KMS-11 (cell line): ENCODE measurements around the gene GOSR2.

Source experiments
- H2AFZ ChIP-seq: fragments of 200-600 bp; sonication (generic); 2 replicates; pipeline ENCODE4 v1.6.1; 2016; ENCODE audit warnings: antibody characterized with exemption, mixed run types, low read depth
- H3K27ac ChIP-seq: fragments of 200-600 bp; sonication (generic); 2 replicates; pipeline ENCODE4 v1.6.1; 2016; ENCODE audit warnings: mild to moderate bottlenecking, mixed run types
- H3K27me3 ChIP-seq: fragments of 200-600 bp; sonication (generic); 2 replicates; pipeline ENCODE4 v1.6.1; 2017; ENCODE audit warnings: mild to moderate bottlenecking, low read depth, mixed run types, moderate library complexity; ENCODE audit not compliant: insufficient read depth
- H3K36me3 ChIP-seq: fragments of 200-600 bp; sonication (generic); 2 replicates; pipeline ENCODE4 v1.6.1; 2017; ENCODE audit warnings: mild to moderate bottlenecking, mixed run types; ENCODE audit not compliant: insufficient read depth
- H3K4me1 ChIP-seq: fragments of 200-600 bp; sonication (generic); 2 replicates; pipeline ENCODE4 v1.6.1; 2016; ENCODE audit warnings: mild to moderate bottlenecking, low read depth, mixed run types; ENCODE audit not compliant: poor library complexity, severe bottlenecking
- H3K4me2 ChIP-seq: fragments of 200-600 bp; sonication (generic); 2 replicates; pipeline ENCODE4 v1.7.0; 2016; ENCODE audit warnings: mild to moderate bottlenecking, mixed run types
- H3K4me3 ChIP-seq: fragments of 200-600 bp; sonication (generic); IDR thresholded peaks from 2 replicates; pipeline ENCODE4 v1.6.1; 2017; ENCODE audit warnings: low read depth, low read length, mixed read lengths; ENCODE audit not compliant: insufficient read depth
- H3K79me2 ChIP-seq: fragments of 200-600 bp; sonication (generic); 2 replicates; pipeline ENCODE4 v1.6.1; 2016; ENCODE audit warnings: low read depth, mixed run types; ENCODE audit not compliant: insufficient read depth
- H3K9ac ChIP-seq: fragments of 200-600 bp; sonication (generic); 2 replicates; pipeline ENCODE4 v1.6.1; 2016; ENCODE audit warnings: mild to moderate bottlenecking, mixed run types
- H4K20me1 ChIP-seq: fragments of 200-600 bp; sonication (generic); 2 replicates; pipeline ENCODE4 v1.6.1; 2016; ENCODE audit warnings: mild to moderate bottlenecking, mixed run types; ENCODE audit not compliant: insufficient read depth
- CTCF ChIP-seq: fragments of 200-600 bp; sonication (generic); conservative IDR thresholded peaks from 2 replicates; pipeline ENCODE4 v1.6.1; 2017; ENCODE audit warnings: low read depth, mild to moderate bottlenecking, antibody characterized with exemption, low read length, moderate library complexity, mixed read lengths

The GOSR2 gene

GRCh38 chr17:46888727-46889126, 34.2 kb upstream of the GOSR2 start:
- Histone ChIP-seq H3K27me3 (no peaks in the 10 kb centered on the region), H3K4me3 (no peak overlapping the region), H3K36me3 (no peaks in the 10 kb centered on the region), H3K9ac (no peak overlapping the region), H4K20me1 (no peaks in the 10 kb centered on the region), H3K4me2 (no peak overlapping the region), H3K79me2 (no peaks in the 10 kb centered on the region), H3K27ac (no peak overlapping the region), H3K4me1 (no peaks in the 10 kb centered on the region), H2AFZ (no peak overlapping the region)
- no peak for TF ChIP-seq CTCF

- H3K9ac ChIP-seq, result no peak overlapping the region
- H4K20me1 ChIP-seq, result no peaks in the 10 kb centered on the region
- H3K4me1 ChIP-seq, result no peaks in the 10 kb centered on the region
- no peaks in the 10 kb centered on the region for H3K36me3 ChIP-seq
- H3K4me2 ChIP-seq, result no peak overlapping the region
- TF ChIP-seq CTCF, result no peak
- H3K27me3 ChIP-seq, result no peaks in the 10 kb centered on the region
- H2AFZ ChIP-seq, result no peak overlapping the region
- no peaks in the 10 kb centered on the region for H3K79me2 ChIP-seq
- no peak overlapping the region for H3K4me3 ChIP-seq
- H3K27ac ChIP-seq, result no peak overlapping the region
Observed at GRCh38 chr17:46889519-46889918, 33.4 kb upstream of the GOSR2 start.

GRCh38 chr17:46889992-46890564, 32.9 kb upstream of the GOSR2 start:
- no peak for TF ChIP-seq CTCF
- H3K79me2 ChIP-seq, result no peaks in the 10 kb centered on the region
- H3K27me3 ChIP-seq, result no peaks in the 10 kb centered on the region
- H3K27ac ChIP-seq, result no peak overlapping the region
- no peaks in the 10 kb centered on the region for H3K4me1 ChIP-seq
- no peaks in the 10 kb centered on the region for H4K20me1 ChIP-seq
- H3K4me2 ChIP-seq, result no peak overlapping the region
- no peak overlapping the region for H3K9ac ChIP-seq
- no peak overlapping the region for H2AFZ ChIP-seq
- no peaks in the 10 kb centered on the region for H3K36me3 ChIP-seq
- H3K4me3 ChIP-seq, result no peak overlapping the region

GRCh38 chr17:46890638-46891037, 32.3 kb upstream of the GOSR2 start:
- H3K27ac ChIP-seq, result no peak overlapping the region
- H2AFZ ChIP-seq, result no peak overlapping the region
- H3K27me3 ChIP-seq, result no peaks in the 10 kb centered on the region
- no peaks in the 10 kb centered on the region for H3K79me2 ChIP-seq
- no peaks in the 10 kb centered on the region for H3K4me1 ChIP-seq
- H3K9ac ChIP-seq, result no peak overlapping the region
- no peak for TF ChIP-seq CTCF
- no peak overlapping the region for H3K4me3 ChIP-seq
- H4K20me1 ChIP-seq, result no peaks in the 10 kb centered on the region
- H3K4me2 ChIP-seq, result no peak overlapping the region
- H3K36me3 ChIP-seq, result no peaks in the 10 kb centered on the region
